ENCODE results near the gene NINL. TPM values are rescaled to one million over a fixed set of nuclear protein-coding genes. Genes with fewer than 3 reads are reported as not detected.

The NINL gene
- total and polyA plus RNA-seq, 2 of the 8 experiments (the other 6 are each of a cell fraction or from before 2014, with no cell fraction given): 15.3 to 30.0 TPM

DNA sequence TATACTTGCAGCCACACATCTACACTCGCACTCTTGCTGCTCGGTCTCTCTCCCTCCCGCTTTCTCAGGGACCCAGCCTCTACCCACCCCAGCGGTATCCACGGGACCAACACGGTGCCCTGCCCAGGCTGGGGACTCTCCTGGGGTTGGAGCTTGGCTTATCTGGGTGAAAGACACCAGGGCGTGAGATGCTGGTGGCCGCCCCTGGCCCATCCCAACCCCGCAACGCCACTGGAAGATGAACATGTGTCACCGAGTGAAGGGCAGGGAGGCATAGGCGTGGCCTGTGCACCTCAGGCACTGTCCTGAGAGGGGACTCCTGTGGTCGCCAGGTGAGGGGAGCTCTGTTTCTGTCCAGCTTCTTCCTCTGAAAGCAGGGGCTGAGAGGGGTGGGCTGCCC is 47.4 kb downstream of the NINL start:
- Histone ChIP-seq H2BK12ac (ENCODE audit: low read depth, low read length) (no peak overlapping the region), H3K27ac (ENCODE audit: low read depth, low read length) (no peak overlapping the region), H3K18ac (ENCODE audit: extremely low read depth, low read length) (no peak overlapping the region), H3K9ac (replicated peaks in 1 of 4; ENCODE audit: extremely low read depth in 1 of 4, low read depth in 3 of 4, low read length in 3 of 4) (no peak overlapping the region), H3K36me3 (ENCODE audit: control insufficient read depth in 2 of 4, insufficient read depth in 4 of 4, low read length in 3 of 4) (no peaks in the 10 kb centered on the region), H3K23me2 (ENCODE audit: low read depth, low read length) (no peaks in the 10 kb centered on the region), H4K91ac (replicated peaks; ENCODE audit: insufficient read length, low read length) (no peak overlapping the region), H3K56ac (replicated peaks; ENCODE audit: insufficient read length, low read depth, low read length) (no peak overlapping the region), H4K5ac (ENCODE audit: insufficient read length, low read depth, low read length) (no peak overlapping the region), H4K20me1 (replicated peaks in 1 of 2; ENCODE audit: control insufficient read depth in 1 of 2, insufficient read depth in 2 of 2, low read length in 2 of 2) (peaks cover 16 to 25% of the 10 kb centered on the region in 2 experiments), H3K23ac (ENCODE audit: insufficient read length) (no peak overlapping the region), H3K14ac (ENCODE audit: insufficient read length) (no peak overlapping the region), H2AFZ (ENCODE audit: low read length) (no peak overlapping the region), H2BK5ac (ENCODE audit: low read depth, low read length) (0 out of 2 replicates have a peak overlapping the region, but pooled peaks have one; percentile 57), H2AK5ac (ENCODE audit: low read depth, low read length) (no peak overlapping the region), H4K8ac (ENCODE audit: extremely low read depth, insufficient read depth, low read length) (no peak overlapping the region; the same call in 1 of the 2 replicates), H3K4me1 (replicated peaks in 1 of 4; ENCODE audit: control insufficient read depth in 3 of 4, insufficient read depth in 4 of 4, low read length in 3 of 4) (peaks cover 0 to 24% (median 7%) of the 10 kb centered on the region in 4 experiments; a peak in 6 of 7 replicates), H3K79me1 (ENCODE audit: low read depth, low read length) (peaks cover 25% of the 10 kb centered on the region), H2BK15ac (ENCODE audit: low read length) (no peak overlapping the region), H3K4me2 (ENCODE audit: insufficient read depth in 1 of 2, low read depth in 2 of 2, low read length in 2 of 2) (no peak overlapping the region), H3K27me3 (replicated peaks in 1 of 4; ENCODE audit: control insufficient read depth in 3 of 4, extremely low read depth in 1 of 4, insufficient read depth in 3 of 4, low read length in 3 of 4) (no peaks in the 10 kb centered on the region), H3K79me2 (ENCODE audit: control insufficient read depth in 1 of 2, insufficient read depth in 2 of 2, low read length in 2 of 2) (peaks cover 0 to 66% of the 10 kb centered on the region in 2 experiments; a peak in 2 of 4 replicates), H3K9me3 (ENCODE audit: insufficient read depth in 2 of 2, low read depth in 1 of 2, low read length in 1 of 2) (no peaks in the 10 kb centered on the region), H3K4me3 (ENCODE audit: extremely low read depth in 1 of 4, insufficient read depth in 2 of 4, low read depth in 3 of 4, low read length in 4 of 4) (no peak overlapping the region), H2BK120ac (replicated peaks; ENCODE audit: low read depth, low read length) (no peak overlapping the region), H3K4ac (replicated peaks; ENCODE audit: insufficient read length, low read depth, low read length) (no peak overlapping the region), H2BK20ac (ENCODE audit: low read length) (no peak overlapping the region)
- TF ChIP-seq SUZ12 (IDR thresholded peaks at IDR 0.05; ENCODE audit: low read length) (no peak), KDM5A (IDR thresholded peaks at IDR 0.05; ENCODE audit: low read length) (no peak), MAFK (IDR thresholded peaks at IDR 0.05; ENCODE audit: low read depth, low read length) (no peak), SIN3A (conservative IDR thresholded peaks at IDR 0.05 in 1 of 2, IDR thresholded peaks at IDR 0.05 in 1 of 2; ENCODE audit: low read depth in 1 of 2, low read length in 2 of 2) (no peak), EGR1 (IDR thresholded peaks at IDR 0.05; ENCODE audit: borderline replicate concordance, low read depth, low read length) (no peak), SIRT6 (IDR thresholded peaks at IDR 0.05; ENCODE audit: low read length) (no peak)
- TF ChIP-seq, protein P1, sequence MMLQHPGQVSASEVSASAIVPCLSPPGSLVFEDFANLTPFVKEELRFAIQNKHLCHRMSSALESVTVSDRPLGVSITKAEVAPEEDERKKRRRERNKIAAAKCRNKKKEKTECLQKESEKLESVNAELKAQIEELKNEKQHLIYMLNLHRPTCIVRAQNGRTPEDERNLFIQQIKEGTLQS (IDR thresholded peaks at IDR 0.05; ENCODE audit: insufficient read depth, low read depth, low read length): no peak
- ChIA-PET POLR2A (ENCODE audit: partially characterized antibody) (interaction anchor here (0.5 to 1.3 kb wide), 3 partner anchors 9 to 52 kb away, joined by 3 to 4 read pairs (median 3); no protein-coding TSS in a partner anchor), CTCF (ENCODE audit: partially characterized antibody) (interaction anchor here (0.7 to 2.1 kb wide), 3 partner anchors 12 to 155 kb away, joined by 3 to 5 read pairs (median 4); no protein-coding TSS in a partner anchor)
- DNase-seq (ENCODE audit: low read depth in 1 of 2, low spot score in 2 of 2) (no peak), FAIRE-seq (no peak)
- 86% methylated on average over 11 of the region's 13 CpGs; no CpG with 5 or more reads in 1 of the 2 experiments for WGBS, 2 experiments (ENCODE audit: extremely low coverage in 1 of 2, insufficient coverage in 1 of 2, insufficient read length in 1 of 2, insufficient replicate concordance in 2 of 2, low coverage in 1 of 2, low lambda C conversion rate in 2 of 2, missing lambda C conversion rate in 1 of 2)
